ENCODE data around the gene TTLL3.

DNA sequence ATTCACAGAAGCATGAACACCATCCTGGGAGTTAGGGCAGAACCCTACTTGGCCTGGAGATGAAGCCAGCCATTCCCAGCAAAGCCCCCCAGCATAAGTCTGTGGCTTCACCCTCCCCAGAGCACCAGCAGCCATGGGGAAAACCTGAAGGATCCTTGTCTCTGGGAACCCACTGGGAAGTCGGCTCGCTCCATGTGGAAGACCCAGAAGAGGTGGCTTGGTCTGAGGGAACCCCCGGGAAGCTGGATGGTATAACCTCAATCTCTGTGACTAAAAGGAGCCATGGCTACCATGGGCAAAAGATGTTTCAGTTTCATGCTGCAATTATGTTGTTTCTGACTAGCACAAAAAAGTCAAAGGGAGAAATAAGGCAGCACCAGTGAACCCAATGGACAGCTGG is 45.5 kb downstream of the TTLL3 start:
- TF ChIP-seq, protein P1, sequence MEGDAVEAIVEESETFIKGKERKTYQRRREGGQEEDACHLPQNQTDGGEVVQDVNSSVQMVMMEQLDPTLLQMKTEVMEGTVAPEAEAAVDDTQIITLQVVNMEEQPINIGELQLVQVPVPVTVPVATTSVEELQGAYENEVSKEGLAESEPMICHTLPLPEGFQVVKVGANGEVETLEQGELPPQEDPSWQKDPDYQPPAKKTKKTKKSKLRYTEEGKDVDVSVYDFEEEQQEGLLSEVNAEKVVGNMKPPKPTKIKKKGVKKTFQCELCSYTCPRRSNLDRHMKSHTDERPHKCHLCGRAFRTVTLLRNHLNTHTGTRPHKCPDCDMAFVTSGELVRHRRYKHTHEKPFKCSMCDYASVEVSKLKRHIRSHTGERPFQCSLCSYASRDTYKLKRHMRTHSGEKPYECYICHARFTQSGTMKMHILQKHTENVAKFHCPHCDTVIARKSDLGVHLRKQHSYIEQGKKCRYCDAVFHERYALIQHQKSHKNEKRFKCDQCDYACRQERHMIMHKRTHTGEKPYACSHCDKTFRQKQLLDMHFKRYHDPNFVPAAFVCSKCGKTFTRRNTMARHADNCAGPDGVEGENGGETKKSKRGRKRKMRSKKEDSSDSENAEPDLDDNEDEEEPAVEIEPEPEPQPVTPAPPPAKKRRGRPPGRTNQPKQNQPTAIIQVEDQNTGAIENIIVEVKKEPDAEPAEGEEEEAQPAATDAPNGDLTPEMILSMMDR (IDR thresholded peaks at IDR 0.05): no peak
- no peak for TF ChIP-seq POLR2AphosphoS5 (IDR thresholded peaks at IDR 0.05)
- no peak for TF ChIP-seq POLR2A (IDR thresholded peaks at IDR 0.05)
